ENCODE results near the gene PIGM. TPM values are rescaled to one million over a fixed set of nuclear protein-coding genes. Genes with fewer than 3 reads are reported as not detected.

PIGM gene
- total and polyA plus RNA-seq, 2 of the 13 experiments (the other 11 are each of a cell fraction or from before 2014, with no cell fraction given): 3.4 to 4.6 TPM

- no peak; the same call in 1 of the 2 replicates for TF ChIP-seq ZNF639 (CRISPR knock-in tag; conservative IDR thresholded peaks at IDR 0.05)
- TF ChIP-seq MAX (IDR thresholded peaks at IDR 0.05): peak; percentile 78
- TF ChIP-seq KLF12 (CRISPR knock-in tag; IDR thresholded peaks at IDR 0.05; ENCODE audit: borderline replicate concordance): peak; percentile 79; the same call in 1 of the 2 replicates
- no peak for TF ChIP-seq SRSF9 (IDR thresholded peaks at IDR 0.05; ENCODE audit: borderline replicate concordance, insufficient read depth, low read depth, low read length, poor library complexity, severe bottlenecking)
- no peak for TF ChIP-seq PLSCR1 (CRISPR knock-in tag; IDR thresholded peaks at IDR 0.05; ENCODE audit: borderline replicate concordance)
- no peak for TF ChIP-seq SRSF4 (IDR thresholded peaks at IDR 0.05; ENCODE audit: low read depth, low read length, poor library complexity, severe bottlenecking)
- no peak for TF ChIP-seq HMGA1 (CRISPR knock-in tag; conservative IDR thresholded peaks at IDR 0.05)
- no peak; the same call in 1 of the 2 replicates for TF ChIP-seq ZNF598 (CRISPR knock-in tag; IDR thresholded peaks at IDR 0.05; ENCODE audit: borderline replicate concordance)
- no peak for TF ChIP-seq CENPX (CRISPR knock-in tag; IDR thresholded peaks at IDR 0.05)
- no peak for TF ChIP-seq THRA (CRISPR knock-in tag; IDR thresholded peaks at IDR 0.05; ENCODE audit: borderline replicate concordance)
- TF ChIP-seq ESRRA (CRISPR knock-in tag; IDR thresholded peaks at IDR 0.05; ENCODE audit: low read depth): no peak
- no peak for TF ChIP-seq SIX1 (CRISPR knock-in tag; IDR thresholded peaks at IDR 0.05; ENCODE audit: borderline replicate concordance)
- TF ChIP-seq ZNF30 (CRISPR knock-in tag; IDR thresholded peaks at IDR 0.05): no peak
- TF ChIP-seq CENPBD1 (CRISPR knock-in tag; IDR thresholded peaks at IDR 0.05; ENCODE audit: borderline replicate concordance, low read depth): no peak
- no peak for TF ChIP-seq ZKSCAN8 (CRISPR knock-in tag; IDR thresholded peaks at IDR 0.05; ENCODE audit: borderline replicate concordance)
- TF ChIP-seq SP1 (IDR thresholded peaks at IDR 0.05): no peak
- peak; percentile 64; the same call in 1 of the 2 replicates for TF ChIP-seq SP1 (CRISPR knock-in tag; IDR thresholded peaks at IDR 0.05)
- no peak for TF ChIP-seq ZNF713 (CRISPR knock-in tag; IDR thresholded peaks at IDR 0.05)
- TF ChIP-seq NFE2 (CRISPR knock-in tag; IDR thresholded peaks at IDR 0.05): no peak
- TF ChIP-seq HOMEZ (CRISPR knock-in tag; IDR thresholded peaks at IDR 0.05; ENCODE audit: low read depth): 0 out of 2 replicates have a peak, but pooled peaks have one; percentile 27
- TF ChIP-seq KLF9 (CRISPR knock-in tag; IDR thresholded peaks at IDR 0.05; ENCODE audit: low read depth): no peak
These were observed at the start of gene PIGM (continued) for GRCh38 chr1:160031365-160032164.
